H9 (cell line): ENCODE results near the gene GON7. TPM values are rescaled to one million over a fixed set of nuclear protein-coding genes. Genes with fewer than 3 reads are reported as not detected.

Source experiments
- DNase-seq: peaks from one replicate; pipeline ENCODE4 v3.0.0-alpha.2; 2017
- H2AFZ ChIP-seq: one replicate; pipeline ENCODE4 v1.6.1; 2013; ENCODE audit warnings: mild to moderate bottlenecking, low read length, control low read depth, moderate library complexity
- H2AK5ac ChIP-seq: 2 replicates; pipeline ENCODE4 v1.6.1; 2013; ENCODE audit warnings: low read length, control low read depth, mixed read lengths; ENCODE audit not compliant: insufficient read length
- H2BK120ac ChIP-seq: one replicate; pipeline ENCODE4 v1.6.1; 2013; ENCODE audit warnings: low read depth, mild to moderate bottlenecking, low read length, control low read depth, inconsistent platforms; ENCODE audit not compliant: poor library complexity, severe bottlenecking
- H2BK12ac ChIP-seq: 2 replicates; pipeline ENCODE4 v1.6.1; 2013; ENCODE audit warnings: low read length, control low read depth, mixed read lengths, low read depth; ENCODE audit not compliant: insufficient read length
- H2BK15ac ChIP-seq: 2 replicates; pipeline ENCODE4 v1.6.1; 2013; ENCODE audit warnings: low read depth, low read length, control low read depth
- H2BK20ac ChIP-seq: one replicate; pipeline ENCODE4 v1.6.1; 2013; ENCODE audit warnings: low read depth, mild to moderate bottlenecking, low read length, control low read depth, inconsistent platforms; ENCODE audit not compliant: poor library complexity, severe bottlenecking
- H2BK5ac ChIP-seq: 2 replicates; pipeline ENCODE4 v1.6.1; 2013; ENCODE audit warnings: low read length, control low read depth, mixed read lengths; ENCODE audit not compliant: insufficient read length
- H3K14ac ChIP-seq: 2 replicates; pipeline ENCODE4 v1.6.1; 2013; ENCODE audit warnings: low read length, control low read depth; ENCODE audit not compliant: insufficient read depth
- H3K18ac ChIP-seq: 2 replicates; pipeline ENCODE4 v1.6.1; 2013; ENCODE audit warnings: low read depth, mild to moderate bottlenecking, mixed read lengths, low read length, control low read depth; ENCODE audit not compliant: insufficient read length
- H3K23ac ChIP-seq: 2 replicates; pipeline ENCODE4 v1.6.1; 2013; ENCODE audit warnings: low read length, control low read depth, mixed read lengths, low read depth; ENCODE audit not compliant: insufficient read length
- H3K23me2 ChIP-seq: 2 replicates; pipeline ENCODE4 v1.6.1; 2013; ENCODE audit warnings: low read depth, mild to moderate bottlenecking, mixed read lengths, low read length, control low read depth; ENCODE audit not compliant: insufficient read length, poor library complexity, severe bottlenecking
- H3K27ac ChIP-seq: 2 replicates; pipeline ENCODE4 v1.5.1; 2013; ENCODE audit warnings: low read length, control low read depth, mixed read lengths, low read depth; ENCODE audit not compliant: insufficient read length
- H3K27me3 ChIP-seq: 2 replicates; pipeline ENCODE4 v1.6.1; 2013; ENCODE audit warnings: low read length, control low read depth, inconsistent platforms; ENCODE audit not compliant: insufficient read depth
- H3K4ac ChIP-seq: 2 replicates; pipeline ENCODE4 v1.6.1; 2013; ENCODE audit warnings: low read depth, mild to moderate bottlenecking, control low read depth, inconsistent platforms, low read length, moderate library complexity
- H3K4me1 ChIP-seq: 2 replicates; pipeline ENCODE4 v1.6.1; 2013; ENCODE audit warnings: low read length, control low read depth, inconsistent platforms; ENCODE audit not compliant: insufficient read depth
- H3K4me2 ChIP-seq: 2 replicates; pipeline ENCODE4 v1.6.1; 2013; ENCODE audit warnings: low read length, control low read depth, mixed read lengths; ENCODE audit not compliant: insufficient read length, insufficient read depth
- H3K56ac ChIP-seq: 2 replicates; pipeline ENCODE4 v1.6.1; 2013; ENCODE audit warnings: low read depth, mild to moderate bottlenecking, mixed read lengths, low read length, control low read depth; ENCODE audit not compliant: insufficient read length
- H3K79me1 ChIP-seq: 2 replicates; pipeline ENCODE4 v1.6.1; 2013; ENCODE audit warnings: low read depth, mild to moderate bottlenecking, moderate library complexity, low read length, control low read depth, inconsistent platforms; ENCODE audit not compliant: insufficient read depth, poor library complexity, severe bottlenecking
- H3K79me2 ChIP-seq: 2 replicates; pipeline ENCODE4 v1.6.1; 2013; ENCODE audit warnings: low read length, control low read depth, inconsistent platforms; ENCODE audit not compliant: insufficient read depth
- H3K9ac ChIP-seq: 2 replicates; pipeline ENCODE4 v1.6.1; 2013; ENCODE audit warnings: low read length, control low read depth, mixed read lengths; ENCODE audit not compliant: insufficient read length; ENCODE audit errors: extremely low read depth
- H3K9me3 ChIP-seq: one replicate; pipeline ENCODE4 v1.6.1; 2013; ENCODE audit warnings: low read depth, low read length, inconsistent platforms; ENCODE audit not compliant: control insufficient read depth
- H3T11ph ChIP-seq: one replicate; pipeline ENCODE4 v1.6.1; 2013; ENCODE audit warnings: mild to moderate bottlenecking, low read length, control low read depth, inconsistent platforms
- H4K20me1 ChIP-seq: one replicate; pipeline ENCODE4 v1.6.1; 2013; ENCODE audit not compliant: control insufficient read depth, insufficient read length, insufficient read depth
- H4K5ac ChIP-seq: 2 replicates; pipeline ENCODE4 v1.6.1; 2013; ENCODE audit warnings: low read depth, mild to moderate bottlenecking, mixed read lengths, low read length, control low read depth; ENCODE audit not compliant: insufficient read length
- H4K8ac ChIP-seq: replicated peaks from 2 replicates; pipeline ENCODE4 v1.6.1; 2013; ENCODE audit warnings: low read length, control low read depth, mixed read lengths, low read depth; ENCODE audit not compliant: insufficient read length
- H4K91ac ChIP-seq: 2 replicates; pipeline ENCODE4 v1.6.1; 2013; ENCODE audit warnings: low read depth, mild to moderate bottlenecking, moderate library complexity, mixed read lengths, low read length, control low read depth; ENCODE audit not compliant: insufficient read length
- H3K27ac Mint-ChIP-seq, 3 experiments: 2 replicates in 2 of 3; 3 replicates in 1 of 3; pipeline ENCODE4 v1.8.0; 2020 to 2021; ENCODE audit warnings: mixed read lengths in 3 of 3, mild to moderate bottlenecking in 1 of 3, moderate library complexity in 1 of 3
- H3K27me3 Mint-ChIP-seq: 2 replicates; pipeline ENCODE4 v1.8.0; 2021; ENCODE audit warnings: low read depth, mild to moderate bottlenecking, moderate library complexity, mixed read lengths
- H3K36me3 Mint-ChIP-seq, 3 experiments: 2 replicates in 2 of 3; 3 replicates in 1 of 3; pipeline ENCODE4 v1.8.0; 2020 to 2021; ENCODE audit warnings: low read depth in 3 of 3, mixed read lengths in 3 of 3; ENCODE audit not compliant: insufficient read depth in 1 of 3
- H3K4me1 Mint-ChIP-seq, 2 experiments: 2 replicates each; pipeline ENCODE4 v1.8.0; 2020; ENCODE audit warnings: mixed read lengths in 2 of 2
- H3K4me3 Mint-ChIP-seq, 2 experiments: 2 replicates in 1 of 2; 3 replicates in 1 of 2; pipeline ENCODE4 v1.8.0; 2020 to 2021; ENCODE audit warnings: mild to moderate bottlenecking in 2 of 2, mixed read lengths in 2 of 2, moderate library complexity in 1 of 2
- H3K9me3 Mint-ChIP-seq, 2 experiments: 2 replicates in 1 of 2; 3 replicates in 1 of 2; pipeline ENCODE4 v1.8.0; 2020; ENCODE audit warnings: mild to moderate bottlenecking in 2 of 2, mixed read lengths in 2 of 2, moderate library complexity in 1 of 2
- CTCF ChIP-seq: fragments of 200-600 bp; sonication (generic); conservative IDR thresholded peaks from 3 replicates; pipeline ENCODE4 v1.8.0; 2021; ENCODE audit warnings: antibody characterized with exemption, mild to moderate bottlenecking
- WGBS: extraction: QIAGEN DNeasy Blood & Tissue Kit; methylation state at CpG from one replicate; pipeline ENCODE4 v1.1.7; 2013; ENCODE audit warnings: missing lambda C conversion rate, low lambda C conversion rate, mixed read lengths; ENCODE audit not compliant: insufficient read length; ENCODE audit errors: extremely low coverage; 5-methylcytosine and 5-hydroxymethylcytosine counted together
- total RNA-seq: library from RNA; stranded (reverse); gene quantifications from 2 replicates; pipeline ENCODE4 v1.2.1, GENCODE V29; 2021

The GON7 gene
- total RNA-seq, 1 experiment from 2014 or later: 6.8 TPM

GRCh38 chr14:93249128-93249831, 42.4 kb upstream of the GON7 start:
- Histone ChIP-seq H2BK120ac (no peak overlapping the region), H2BK5ac (no peak overlapping the region), H3K4me1 (no peaks in the 10 kb centered on the region), H3K27me3 (no peaks in the 10 kb centered on the region), H3K18ac (no peak overlapping the region), H4K5ac (no peak overlapping the region), H2BK12ac (no peak overlapping the region), H3K4me2 (no peak overlapping the region), H3K23me2 (no peaks in the 10 kb centered on the region), H3K27ac (no peak overlapping the region), H3K9ac (no peak overlapping the region), H4K8ac (no peak overlapping the region), H3K56ac (no peak overlapping the region), H3T11ph (no peak overlapping the region), H2BK20ac (no peak overlapping the region), H3K23ac (no peak overlapping the region), H4K20me1 (no peaks in the 10 kb centered on the region), H3K4ac (no peak overlapping the region), H3K79me2 (no peaks in the 10 kb centered on the region), H2AFZ (no peak overlapping the region), H3K79me1 (no peaks in the 10 kb centered on the region), H3K14ac (no peak overlapping the region), H3K9me3 (no peaks in the 10 kb centered on the region), H2AK5ac (no peak overlapping the region), H4K91ac (no peak overlapping the region), H2BK15ac (no peak overlapping the region)
- Mint-ChIP-seq H3K4me3 (no peak overlapping the region), H3K9me3 (no peaks in the 10 kb centered on the region), H3K27ac (peak overlapping the region; percentile 21 to 50 (median 42); a peak in 3 of 7 replicates), H3K27me3 (no peaks in the 10 kb centered on the region), H3K36me3 (peaks cover 4 to 54% (median 37%) of the 10 kb centered on the region in 3 experiments), H3K4me1 (peaks cover 2 to 5% of the 10 kb centered on the region in 2 experiments; a peak in 3 of 4 replicates)
- no peak for TF ChIP-seq CTCF
- no CpG with 5 or more reads among the region's 7 CpGs for WGBS
- DNase-seq: no peak
